Muscle layer of duodenum (tissue), 2 donors: ENCODE measurements around the gene GASK1B.

Experiments
- H3K27ac ChIP-seq: one replicate; pipeline ENCODE4 v1.7.0; 2013; ENCODE audit warnings: mild to moderate bottlenecking, low read length
- H3K27me3 ChIP-seq: one replicate; pipeline ENCODE4 v1.7.0; 2013; ENCODE audit warnings: low read depth, mild to moderate bottlenecking, control low read depth, low read length
- H3K36me3 ChIP-seq, 2 donors: one replicate each; pipeline ENCODE4 v1.7.0; 2013; ENCODE audit warnings: low read length in 2 of 2, control low read depth in 1 of 2, mild to moderate bottlenecking in 1 of 2; ENCODE audit not compliant: insufficient read depth in 2 of 2, control insufficient read depth in 1 of 2
- H3K4me1 ChIP-seq, 2 donors: one replicate each; pipeline ENCODE4 v1.7.0; 2013; ENCODE audit warnings: low read length in 2 of 2, mild to moderate bottlenecking in 2 of 2, control low read depth in 1 of 2, moderate library complexity in 1 of 2; ENCODE audit not compliant: insufficient read depth in 2 of 2, control insufficient read depth in 1 of 2
- H3K4me3 ChIP-seq, 2 donors: one replicate each; pipeline ENCODE4 v1.7.0; 2013; ENCODE audit warnings: low read length in 2 of 2, low read depth in 1 of 2, mild to moderate bottlenecking in 1 of 2
- H3K9me3 ChIP-seq, 2 donors: one replicate each; pipeline ENCODE4 v1.7.0; 2013; ENCODE audit warnings: low read length in 2 of 2, control low read depth in 1 of 2, mild to moderate bottlenecking in 1 of 2; ENCODE audit not compliant: control insufficient read depth in 1 of 2
- donor health status: healthy.

Gene GASK1B

DNA sequence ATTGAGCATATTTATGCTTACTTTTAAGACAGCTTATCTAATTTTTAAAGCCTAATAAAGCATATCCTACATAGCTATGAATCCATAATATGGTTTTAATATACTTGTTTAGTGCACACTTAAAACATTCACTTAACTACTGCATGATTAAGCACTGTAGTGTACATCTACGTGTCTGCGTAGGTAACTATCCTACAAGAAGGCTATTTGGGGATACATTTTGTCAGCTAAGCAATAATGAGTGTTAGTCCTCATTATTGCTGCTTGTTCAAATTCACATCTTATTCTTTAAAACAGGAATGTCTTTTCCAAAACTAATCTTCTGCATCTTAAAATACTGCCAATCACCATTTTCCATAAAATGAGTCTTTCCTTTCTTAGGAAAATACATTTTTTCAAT, 38.6 kb downstream of the GASK1B start:
- no peak overlapping the region for H3K27ac ChIP-seq
- H3K36me3 ChIP-seq, result peaks cover 0 to 5% of the 10 kb centered on the region in 2 donors
- no peaks in the 10 kb centered on the region for H3K9me3 ChIP-seq
- H3K27me3 ChIP-seq, result no peaks in the 10 kb centered on the region
- H3K4me3 ChIP-seq, result no peak overlapping the region
- H3K4me1 ChIP-seq, result peaks cover 0 to 10% of the 10 kb centered on the region in 2 donors

GRCh38 chr4:158133551-158133950, 39.3 kb downstream of the GASK1B start:
- peaks cover 0 to 5% of the 10 kb centered on the region in 2 donors for H3K36me3 ChIP-seq
- H3K27me3 ChIP-seq, result no peaks in the 10 kb centered on the region
- H3K27ac ChIP-seq, result no peak overlapping the region
- no peak overlapping the region for H3K4me3 ChIP-seq
- peaks cover 0 to 10% of the 10 kb centered on the region in 2 donors for H3K4me1 ChIP-seq
- H3K9me3 ChIP-seq, result no peaks in the 10 kb centered on the region

DNA sequence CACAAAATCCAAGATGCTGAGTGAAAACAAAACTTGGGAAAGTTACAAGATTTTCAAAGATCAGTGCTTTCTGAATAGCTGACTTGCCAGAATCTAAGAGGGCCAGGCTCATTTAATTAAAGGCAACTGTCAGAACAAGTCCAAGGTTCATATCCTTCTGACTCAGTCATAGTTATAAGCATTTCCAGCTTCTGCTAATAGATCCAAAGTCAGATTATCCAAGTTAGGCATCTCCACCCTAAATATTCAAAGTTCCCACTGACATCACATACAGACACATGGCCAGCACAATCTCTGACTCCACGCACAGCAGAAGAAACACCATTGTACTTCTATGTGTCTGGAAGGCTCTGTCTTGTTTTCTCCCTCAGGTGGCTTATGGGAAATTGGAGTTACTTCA, 41.8 kb downstream of the GASK1B start:
- H3K4me1 ChIP-seq, result peaks cover 0 to 6% of the 10 kb centered on the region in 2 donors
- H3K4me3 ChIP-seq, result no peak overlapping the region
- H3K9me3 ChIP-seq, result no peaks in the 10 kb centered on the region
- H3K27me3 ChIP-seq, result no peaks in the 10 kb centered on the region
- no peak overlapping the region for H3K27ac ChIP-seq
- peaks cover 0 to 5% of the 10 kb centered on the region in 2 donors for H3K36me3 ChIP-seq

- peaks cover 0 to 8% of the 10 kb centered on the region in 2 donors for H3K4me1 ChIP-seq
- peaks cover 0 to 5% of the 10 kb centered on the region in 2 donors for H3K36me3 ChIP-seq
- H3K27me3 ChIP-seq, result no peaks in the 10 kb centered on the region
- H3K27ac ChIP-seq, result no peak overlapping the region
- no peaks in the 10 kb centered on the region for H3K9me3 ChIP-seq
- no peak overlapping the region for H3K4me3 ChIP-seq
Measured at GRCh38 chr4:158130204-158130603, 42.6 kb downstream of the GASK1B start.

- H3K4me3 ChIP-seq, result no peak overlapping the region
- H3K36me3 ChIP-seq, result peaks cover 0 to 5% of the 10 kb centered on the region in 2 donors
- H3K27me3 ChIP-seq, result no peaks in the 10 kb centered on the region
- H3K9me3 ChIP-seq, result no peaks in the 10 kb centered on the region
- H3K4me1 ChIP-seq, result peaks cover 0 to 8% of the 10 kb centered on the region in 2 donors
- no peak overlapping the region for H3K27ac ChIP-seq
Measured at GRCh38 chr4:158129694-158130093, 43.1 kb downstream of the GASK1B start.

DNA sequence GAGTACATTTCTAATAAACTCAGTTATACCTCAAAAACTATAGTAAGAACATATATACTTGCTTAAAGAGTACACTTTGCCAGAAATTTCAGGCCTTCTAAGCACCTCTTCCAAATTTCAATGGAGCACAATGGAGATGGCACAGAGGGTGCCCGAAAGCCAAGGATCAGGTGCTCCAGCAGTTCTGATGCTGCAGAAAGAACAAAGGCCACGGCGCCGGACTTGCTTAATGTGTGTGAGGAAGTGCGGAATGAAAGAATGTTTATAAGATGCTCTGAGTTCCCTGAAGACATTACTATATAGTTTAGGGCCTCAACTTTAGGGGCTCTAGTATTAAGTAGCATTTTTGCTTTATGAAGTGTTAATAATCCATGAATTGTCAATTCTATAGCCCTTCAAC, 44.3 kb downstream of the GASK1B start:
- Histone ChIP-seq H3K27me3 (no peaks in the 10 kb centered on the region), H3K4me1 (peaks cover 0 to 3% of the 10 kb centered on the region in 2 donors), H3K36me3 (peaks cover 0 to 5% of the 10 kb centered on the region in 2 donors), H3K9me3 (no peaks in the 10 kb centered on the region), H3K4me3 (no peak overlapping the region), H3K27ac (no peak overlapping the region)

DNA sequence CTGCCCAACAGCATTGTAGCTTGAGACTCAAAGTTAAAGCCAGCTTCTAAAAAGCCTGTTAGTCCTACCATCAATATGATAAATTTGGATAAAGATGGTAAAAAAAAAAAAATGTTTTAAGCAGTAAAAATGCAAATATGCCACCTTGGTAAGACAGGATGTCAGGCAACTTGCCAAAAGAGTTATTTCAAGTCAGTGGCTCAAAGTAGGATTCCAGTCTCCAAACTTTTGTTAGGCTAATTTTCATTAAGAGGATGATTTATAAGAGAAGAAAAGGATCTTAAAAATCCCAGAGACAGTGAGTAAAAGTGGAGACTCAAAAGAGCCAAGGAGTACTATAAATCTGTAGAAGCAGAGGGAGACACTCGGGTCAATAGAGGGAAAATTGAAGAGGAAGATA, 47.5 kb downstream of the GASK1B start:
- no peaks in the 10 kb centered on the region for H3K27me3 ChIP-seq
- H3K4me1 ChIP-seq, result peaks cover 0 to 9% of the 10 kb centered on the region in 2 donors
- H3K9me3 ChIP-seq, result no peaks in the 10 kb centered on the region
- no peak overlapping the region for H3K4me3 ChIP-seq
- peaks cover 0 to 5% of the 10 kb centered on the region in 2 donors for H3K36me3 ChIP-seq
- H3K27ac ChIP-seq, result no peak overlapping the region
